ENCODE results near the gene RNF207.

GRCh38 chr1:6207921-6208320 is 2.0 kb downstream of the RNF207 start:
- TF ChIP-seq POLR2A (IDR thresholded peaks at IDR 0.05; ENCODE audit: low read length) (no peak), GATA1 (IDR thresholded peaks at IDR 0.05; ENCODE audit: low read depth, low read length) (no peak)
